A673 (cell line): ENCODE measurements around the gene PRRG1.
"Not testable (repeated sequence)": the region's sequence is repeated elsewhere in the genome, so short reads cannot be mapped to it uniquely, and the experiment has no call there.

Source experiments
- EZH2 ChIP-seq: fragments of 200-600 bp; sonication (generic); IDR thresholded peaks from 2 replicates; pipeline ENCODE4 v1.6.1; 2017; ENCODE audit warnings: borderline replicate concordance, low read depth, mild to moderate bottlenecking, mixed read lengths, antibody characterized with exemption, low read length; ENCODE audit not compliant: poor library complexity, severe bottlenecking
- TF ChIP-seq, protein P1 (sequence below): fragments of 300-800, 200-600 bp; sonication (generic); conservative IDR thresholded peaks from 2 replicates; pipeline ENCODE4 v1.5.1; 2017; ENCODE audit warnings: low read depth, mild to moderate bottlenecking, antibody characterized with exemption, low read length, moderate library complexity, mixed read lengths

DNA sequence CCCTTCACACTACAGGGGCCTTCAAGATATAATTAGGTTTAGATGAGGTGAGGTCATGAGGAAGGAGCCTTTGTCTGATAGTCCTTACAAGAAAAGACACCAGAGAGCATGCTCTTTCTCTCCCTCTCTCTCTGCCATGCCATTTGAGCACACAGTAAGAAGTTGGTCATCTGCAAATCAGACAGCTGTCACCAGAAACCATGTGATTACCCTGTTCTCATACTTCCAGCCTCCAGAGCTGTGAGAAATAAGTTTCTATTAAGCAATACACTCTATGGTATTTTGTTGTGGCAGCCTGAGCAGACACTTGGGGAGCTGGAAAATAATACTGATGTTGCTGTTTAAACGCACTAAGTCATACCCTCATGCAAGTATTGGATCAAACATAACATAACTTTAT is 148.0 kb downstream of the PRRG1 start:
- TF ChIP-seq, protein P1, sequence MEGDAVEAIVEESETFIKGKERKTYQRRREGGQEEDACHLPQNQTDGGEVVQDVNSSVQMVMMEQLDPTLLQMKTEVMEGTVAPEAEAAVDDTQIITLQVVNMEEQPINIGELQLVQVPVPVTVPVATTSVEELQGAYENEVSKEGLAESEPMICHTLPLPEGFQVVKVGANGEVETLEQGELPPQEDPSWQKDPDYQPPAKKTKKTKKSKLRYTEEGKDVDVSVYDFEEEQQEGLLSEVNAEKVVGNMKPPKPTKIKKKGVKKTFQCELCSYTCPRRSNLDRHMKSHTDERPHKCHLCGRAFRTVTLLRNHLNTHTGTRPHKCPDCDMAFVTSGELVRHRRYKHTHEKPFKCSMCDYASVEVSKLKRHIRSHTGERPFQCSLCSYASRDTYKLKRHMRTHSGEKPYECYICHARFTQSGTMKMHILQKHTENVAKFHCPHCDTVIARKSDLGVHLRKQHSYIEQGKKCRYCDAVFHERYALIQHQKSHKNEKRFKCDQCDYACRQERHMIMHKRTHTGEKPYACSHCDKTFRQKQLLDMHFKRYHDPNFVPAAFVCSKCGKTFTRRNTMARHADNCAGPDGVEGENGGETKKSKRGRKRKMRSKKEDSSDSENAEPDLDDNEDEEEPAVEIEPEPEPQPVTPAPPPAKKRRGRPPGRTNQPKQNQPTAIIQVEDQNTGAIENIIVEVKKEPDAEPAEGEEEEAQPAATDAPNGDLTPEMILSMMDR, result not testable (repeated sequence)
- TF ChIP-seq EZH2, result not testable (repeated sequence)
